H1 (cell line): ENCODE data around the gene KRT14. TPM values are rescaled to one million over a fixed set of nuclear protein-coding genes. Genes with fewer than 3 reads are reported as not detected.

Experiments used
- ASH2L ChIP-seq: fragments of 200-600, 300-600 bp; sonication (generic); IDR thresholded peaks from one replicate; pipeline ENCODE4 v1.7.1; 2017; ENCODE audit warnings: low read length
- MAFK ChIP-seq: IDR thresholded peaks from 2 replicates; pipeline ENCODE4 v1.6.1; 2012; ENCODE audit warnings: low read depth, mild to moderate bottlenecking, improper control_type of control experiment, low read length
- polyA plus RNA-seq, 7 experiments: library from polyadenylated mRNA; depleted of rRNA in 3 of 7; stranded (reverse) in 5 of 7; unstranded in 2 of 7; fragments of >200 nt in 5 of 7; fragments of 200-250 nt in 2 of 7; gene quantifications; 1 replicate in 5 of 7; 2 replicates in 1 of 7; 4 replicates in 1 of 7; pipeline versions ENCODE4 v1.2.1 to v1.2.3, GENCODE V29; 2011 to 2013; ENCODE audit warnings: missing spikeins in 2 of 7, mixed read lengths in 2 of 7
- total RNA-seq: library from RNA; stranded (reverse); fragmentation: NEBNext Ultra II Directional; extraction: Animal tissue kit (Norgen Biotek cat#: 25700); gene quantifications from 2 replicates; pipeline ENCODE4 v1.2.1, GENCODE V29; 2021

KRT14 gene
- total and polyA plus RNA-seq, 2 of the 8 experiments (the other 6 are each of a cell fraction or from before 2014, with no cell fraction given), result 0.35 TPM; not detected in 1

- TF ChIP-seq ASH2L, result peak; percentile 73
- no peak for TF ChIP-seq MAFK
Measured at GRCh38 chr17:41548844-41549595, 37.7 kb downstream of the KRT14 start (continued).
